CD4-positive, alpha-beta T cell (primary cell): ENCODE data around the gene MED15. TPM values are rescaled to one million over a fixed set of nuclear protein-coding genes. Genes with fewer than 3 reads are reported as not detected.

Experiments used
- ATAC-seq: fragments of 200-7000 bp; cut with Tn5 transposase; one replicate; pipeline ENCODE4 v1.10.0; 2022; ENCODE audit warnings: mild to moderate bottlenecking; ENCODE audit not compliant: poor library complexity
- CTCF ChIA-PET: fragments of 350-600 bp; sonication (Branson Sonifier 250); formaldehyde crosslinking; loops from one replicate; lab custom pipeline; 2021; ENCODE audit warnings: antibody characterized with exemption, inconsistent platforms; lab: Charles Lee
- POLR2A ChIA-PET: fragments of 350-600 bp; sonication (Branson Sonifier 250); formaldehyde crosslinking; loops from one replicate; lab custom pipeline; 2021; ENCODE audit warnings: antibody characterized with exemption, inconsistent platforms; lab: Charles Lee
- DNase-seq, 14 experiments: peaks; one replicate each; pipeline ENCODE4 v3.0.0-alpha.2; 2013 to 2020; ENCODE audit warnings: mixed read lengths in 2 of 14
- H3K27ac ChIP-seq, 2 donors: one replicate each; pipeline versions ENCODE4 v1.5.1 to v1.7.0; 2013; ENCODE audit warnings: low read length in 2 of 2, low read depth in 1 of 2, mild to moderate bottlenecking in 1 of 2
- H3K27me3 ChIP-seq, 2 experiments: 1 replicate in 1 of 2; 2 replicates in 1 of 2; pipeline versions ENCODE4 v1.6.1 to v1.7.0; 2013; ENCODE audit warnings: low read length in 2 of 2, control low read depth in 1 of 2, mild to moderate bottlenecking in 1 of 2, moderate library complexity in 1 of 2; ENCODE audit not compliant: insufficient read depth in 2 of 2, control insufficient read depth in 1 of 2
- H3K36me3 ChIP-seq: one replicate; pipeline ENCODE4 v1.6.1; 2013; ENCODE audit warnings: low read length, control low read depth; ENCODE audit not compliant: insufficient read depth
- H3K4me1 ChIP-seq: one replicate; pipeline ENCODE4 v1.6.1; 2013; ENCODE audit warnings: low read length, control low read depth; ENCODE audit not compliant: insufficient read depth
- H3K4me3 ChIP-seq: one replicate; pipeline ENCODE4 v1.5.1; 2013; ENCODE audit warnings: mild to moderate bottlenecking, low read length, moderate library complexity
- H3K9me3 ChIP-seq, 2 experiments: 1 replicate in 1 of 2; 2 replicates in 1 of 2; pipeline versions ENCODE4 v1.6.1 to v1.7.0; 2013; ENCODE audit warnings: low read length in 2 of 2, mild to moderate bottlenecking in 2 of 2, control low read depth in 1 of 2, moderate library complexity in 1 of 2; ENCODE audit not compliant: control insufficient read depth in 1 of 2, insufficient read depth in 1 of 2
- H3K27ac Mint-ChIP-seq: one replicate; pipeline ENCODE4 v1.8.0; 2020; ENCODE audit warnings: mixed read lengths
- H3K27me3 Mint-ChIP-seq: one replicate; pipeline ENCODE4 v1.8.0; 2021; ENCODE audit warnings: mixed read lengths
- H3K36me3 Mint-ChIP-seq: one replicate; pipeline ENCODE4 v1.8.0; 2021; ENCODE audit warnings: low read depth, mixed read lengths
- H3K4me1 Mint-ChIP-seq: one replicate; pipeline ENCODE4 v1.8.0; 2021; ENCODE audit warnings: low read depth, mixed read lengths
- H3K4me3 Mint-ChIP-seq: one replicate; pipeline ENCODE4 v1.8.0; 2020; ENCODE audit warnings: mild to moderate bottlenecking, mixed read lengths
- H3K9me3 Mint-ChIP-seq: one replicate; pipeline ENCODE4 v1.8.0; 2020; ENCODE audit warnings: mixed read lengths
- intact Hi-C, 2 experiments: fragments of 100-400 bp; cut with DNase I in 1 of 2; cut with micrococcal nuclease in 1 of 2; formaldehyde crosslinking; loops; one replicate each; pipeline versions ENCODE4 v1.15.1 to v1.9.0; 2023 to 2025; cut with DNase I, micrococcal nuclease
- total RNA-seq, 174 experiments: library from RNA in 2 of 174; stranded (reverse) in 2 of 174; gene quantifications; one replicate each; pipeline ENCODE4 v1.2.3 and lab custom pipeline; 2021 to 2026
- TF ChIP-seq, protein P1 (sequence below): fragments of 200-600 bp; IDR thresholded peaks from one replicate; pipeline ENCODE4 v1.8.0; 2022; ENCODE audit warnings: antibody characterized with exemption, mild to moderate bottlenecking

MED15 gene
- total RNA-seq, 2 experiments from 2014 or later: 181 to 191 TPM

DNA sequence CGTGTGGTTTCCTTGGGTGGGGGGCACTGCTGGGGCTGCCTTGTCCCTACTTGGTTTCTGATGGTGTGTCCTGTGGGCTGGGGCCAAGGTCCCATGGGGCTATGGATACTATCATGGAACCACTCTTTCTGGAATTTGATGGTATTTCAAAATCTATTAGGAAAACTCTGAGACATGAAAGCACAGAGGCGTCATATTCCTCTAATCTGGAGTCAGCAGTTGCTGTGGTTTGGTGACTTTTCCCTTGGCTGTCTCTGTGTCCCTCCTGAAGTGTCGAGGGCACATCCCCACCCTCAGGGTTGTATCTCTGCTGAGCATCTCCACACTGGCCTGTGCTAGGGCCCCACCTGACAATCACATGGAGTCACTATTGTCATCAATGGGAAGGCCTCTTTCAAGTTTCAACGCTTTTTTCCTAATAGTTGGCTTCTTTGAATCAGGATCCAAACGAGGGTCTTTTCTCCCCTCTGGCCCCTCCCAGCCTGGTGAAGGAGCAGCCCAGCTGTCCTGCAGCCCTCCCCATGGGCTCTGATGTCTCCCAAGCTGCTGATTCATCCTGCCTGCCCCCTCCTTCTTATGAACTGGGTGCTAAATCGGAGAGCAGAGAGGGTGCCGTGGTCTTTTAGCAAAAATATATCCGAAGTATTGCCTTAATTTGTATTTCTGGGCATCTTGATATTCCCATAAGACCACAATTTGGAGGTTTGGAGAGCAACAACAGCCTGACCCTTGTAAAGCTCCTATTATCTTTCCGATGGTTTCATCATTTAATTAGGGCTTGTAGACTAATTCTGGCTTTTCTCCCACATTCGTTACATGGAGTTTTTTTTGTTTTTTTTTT, 38.5 kb downstream of the MED15 start:
- peaks cover 10% of the 10 kb centered on the region for H3K36me3 ChIP-seq
- H3K4me1 ChIP-seq: peaks cover 70% of the 10 kb centered on the region
- ChIA-PET POLR2A (interaction anchor here (1.7 to 4.9 kb wide), 4 partner anchors 12 to 21 kb away, joined by 6 to 61 read pairs (median 12); no protein-coding TSS in a partner anchor), CTCF (interaction anchor here (0.9 to 8.5 kb wide), 2 partner anchors 20 to 26 kb away, joined by 4 to 107 read pairs; no protein-coding TSS in a partner anchor)
- Mint-ChIP-seq H3K27ac (peak overlapping the region; percentile 91), H3K36me3 (peaks cover 61% of the 10 kb centered on the region), H3K4me1 (peaks cover 77% of the 10 kb centered on the region), H3K27me3 (no peaks in the 10 kb centered on the region), H3K4me3 (no peak overlapping the region), H3K9me3 (no peaks in the 10 kb centered on the region)
- TF ChIP-seq, protein P1, sequence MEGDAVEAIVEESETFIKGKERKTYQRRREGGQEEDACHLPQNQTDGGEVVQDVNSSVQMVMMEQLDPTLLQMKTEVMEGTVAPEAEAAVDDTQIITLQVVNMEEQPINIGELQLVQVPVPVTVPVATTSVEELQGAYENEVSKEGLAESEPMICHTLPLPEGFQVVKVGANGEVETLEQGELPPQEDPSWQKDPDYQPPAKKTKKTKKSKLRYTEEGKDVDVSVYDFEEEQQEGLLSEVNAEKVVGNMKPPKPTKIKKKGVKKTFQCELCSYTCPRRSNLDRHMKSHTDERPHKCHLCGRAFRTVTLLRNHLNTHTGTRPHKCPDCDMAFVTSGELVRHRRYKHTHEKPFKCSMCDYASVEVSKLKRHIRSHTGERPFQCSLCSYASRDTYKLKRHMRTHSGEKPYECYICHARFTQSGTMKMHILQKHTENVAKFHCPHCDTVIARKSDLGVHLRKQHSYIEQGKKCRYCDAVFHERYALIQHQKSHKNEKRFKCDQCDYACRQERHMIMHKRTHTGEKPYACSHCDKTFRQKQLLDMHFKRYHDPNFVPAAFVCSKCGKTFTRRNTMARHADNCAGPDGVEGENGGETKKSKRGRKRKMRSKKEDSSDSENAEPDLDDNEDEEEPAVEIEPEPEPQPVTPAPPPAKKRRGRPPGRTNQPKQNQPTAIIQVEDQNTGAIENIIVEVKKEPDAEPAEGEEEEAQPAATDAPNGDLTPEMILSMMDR: no peak
- peak overlapping the region; percentile 29 to 31 for H3K27ac ChIP-seq
- peaks cover 0 to 4% of the 10 kb centered on the region in 2 experiments for H3K9me3 ChIP-seq
- intact Hi-C loops: no loop called here
- no peaks in the 10 kb centered on the region for H3K27me3 ChIP-seq
- DNase-seq: no peak
- no peak for ATAC-seq
- H3K4me3 ChIP-seq: no peak overlapping the region

DNA sequence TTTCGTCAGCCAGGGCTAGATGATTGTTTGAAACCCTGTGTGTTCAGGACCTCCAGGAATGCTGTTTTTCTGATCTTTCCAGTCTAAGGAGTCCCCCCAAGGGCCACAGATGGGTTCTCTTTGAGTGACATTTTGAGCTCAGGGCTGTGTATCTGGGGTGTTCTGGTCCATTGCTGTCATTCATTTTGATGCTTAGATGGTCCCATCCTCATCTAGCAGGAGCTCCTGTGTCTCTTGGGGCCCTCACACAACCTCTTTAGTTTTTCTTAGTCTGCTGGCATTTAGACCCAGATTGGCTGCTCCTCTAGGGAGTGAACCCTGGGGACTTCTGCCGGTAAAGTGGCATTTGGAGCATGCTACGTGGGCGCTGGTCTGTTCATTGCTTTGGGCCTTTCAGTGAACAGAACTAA, 39.1 kb downstream of the MED15 start:
- H3K9me3 Mint-ChIP-seq: no peaks in the 10 kb centered on the region
- TF ChIP-seq, protein P1: no peak
- H3K4me1 ChIP-seq: peaks cover 76% of the 10 kb centered on the region

DNA sequence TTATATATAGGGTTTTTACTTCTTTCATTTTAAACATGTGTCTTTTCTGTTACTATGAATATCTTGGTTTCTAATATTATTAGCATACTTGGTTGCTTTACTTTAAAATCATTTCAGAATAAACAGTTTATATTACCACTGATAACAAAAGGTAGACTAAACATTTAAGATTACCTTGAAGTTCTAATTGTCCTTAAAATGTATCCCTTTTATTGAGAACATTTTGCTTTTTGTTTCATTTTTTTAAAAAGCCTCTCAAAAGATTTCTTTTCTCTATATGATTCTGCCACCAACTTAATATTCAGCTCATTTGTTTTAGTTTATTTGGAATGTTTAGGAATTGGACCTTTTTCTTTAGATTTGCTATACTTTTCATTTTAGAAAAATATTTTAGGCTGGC, 39.6 kb downstream of the MED15 start:
- H3K9me3 ChIP-seq: peaks cover 0 to 4% of the 10 kb centered on the region in 2 experiments
- H3K36me3 ChIP-seq: peaks cover 13% of the 10 kb centered on the region
- H3K27me3 ChIP-seq: no peaks in the 10 kb centered on the region
- H3K4me1 ChIP-seq: peaks cover 81% of the 10 kb centered on the region
- no peak for ATAC-seq
- H3K4me3 ChIP-seq: no peak overlapping the region
- H3K27ac ChIP-seq: no peak overlapping the region
- Mint-ChIP-seq H3K9me3 (no peaks in the 10 kb centered on the region), H3K27ac (peak overlapping the region; percentile 91), H3K27me3 (no peaks in the 10 kb centered on the region), H3K36me3 (peaks cover 61% of the 10 kb centered on the region), H3K4me1 (peaks cover 87% of the 10 kb centered on the region), H3K4me3 (no peak overlapping the region)
- CTCF ChIA-PET: interaction anchor here (8.5 kb wide), 1 partner anchor 19 kb away, joined by 107 read pairs; no protein-coding TSS in a partner anchor
- intact Hi-C loops: no loop called here
- TF ChIP-seq, protein P1: no peak
- DNase-seq: no peak
- POLR2A ChIA-PET: interaction anchor here (1.5 to 4.9 kb wide), 4 partner anchors 11 to 22 kb away, joined by 3 to 61 read pairs (median 8); no protein-coding TSS in a partner anchor

More for the DNA sequence above, 39.1 kb downstream of the MED15 start:
- Histone ChIP-seq H3K9me3 (peaks cover 0 to 4% of the 10 kb centered on the region in 2 experiments), H3K27me3 (no peaks in the 10 kb centered on the region), H3K27ac (peak overlapping the region in 1 of 2 donors; percentile 19), H3K36me3 (peaks cover 11% of the 10 kb centered on the region), H3K4me3 (no peak overlapping the region)
- Mint-ChIP-seq H3K27ac (peak overlapping the region; percentile 91), H3K4me3 (peak overlapping the region; percentile 55), H3K27me3 (no peaks in the 10 kb centered on the region), H3K36me3 (peaks cover 61% of the 10 kb centered on the region), H3K4me1 (peaks cover 83% of the 10 kb centered on the region)
- no peak for DNase-seq
- POLR2A ChIA-PET: interaction anchor here (1.5 to 4.9 kb wide), 4 partner anchors 11 to 22 kb away, joined by 3 to 61 read pairs (median 8); no protein-coding TSS in a partner anchor
- ATAC-seq: no peak
- CTCF ChIA-PET: interaction anchor here (8.5 kb wide), 1 partner anchor 20 kb away, joined by 107 read pairs; no protein-coding TSS in a partner anchor
- intact Hi-C loops: no loop called here
